B cell (primary cell): Measurements from ENCODE around the gene SMARCAD1. TPM values are rescaled to one million over a fixed set of nuclear protein-coding genes. Genes with fewer than 3 reads are reported as not detected.

Source experiments
- ATAC-seq: fragments of 200-7000 bp; cut with Tn5 transposase; one replicate; pipeline ENCODE4 v1.10.0; 2021; ENCODE audit warnings: low read depth, mild to moderate bottlenecking, moderate number of reproducible peaks, moderate library complexity
- CTCF ChIA-PET: fragments of 350-600 bp; sonication (Branson Sonifier 250); formaldehyde crosslinking; loops from one replicate; lab custom pipeline; 2021; ENCODE audit warnings: antibody characterized with exemption, inconsistent platforms; lab: Charles Lee
- POLR2A ChIA-PET: fragments of 350-600 bp; sonication (Branson Sonifier 250); formaldehyde crosslinking; loops from one replicate; lab custom pipeline; 2021; ENCODE audit warnings: antibody characterized with exemption; lab: Charles Lee
- DNase-seq: peaks from one replicate; pipeline ENCODE4 v3.0.0; 2013
- H2AFZ ChIP-seq: 2 replicates; pipeline ENCODE4 v1.6.1; 2012; ENCODE audit warnings: mild to moderate bottlenecking, low read depth, low read length; ENCODE audit not compliant: insufficient read depth, poor library complexity, severe bottlenecking
- H3K27ac ChIP-seq, 2 donors: 1 replicate in 1 of 2; 2 replicates in 1 of 2; pipeline ENCODE4 v1.5.1; 2012 to 2013; ENCODE audit warnings: low read length in 2 of 2, mild to moderate bottlenecking in 2 of 2, moderate library complexity in 1 of 2
- H3K27me3 ChIP-seq, 4 experiments: fragments of 200-600 bp in 1 of 4; sonication (generic) in 1 of 4; replicated peaks in 1 of 4; 1 replicate in 2 of 4; 2 replicates in 2 of 4; pipeline versions ENCODE4 v1.6.1 to v1.7.0; 2013 to 2016; ENCODE audit warnings: low read length in 3 of 4, mild to moderate bottlenecking in 2 of 4, mixed read lengths in 1 of 4, moderate library complexity in 1 of 4; ENCODE audit not compliant: insufficient read depth in 4 of 4, control insufficient read depth in 3 of 4; ENCODE audit errors: control extremely low read depth in 1 of 4
- H3K36me3 ChIP-seq, 2 experiments: replicated peaks in 1 of 2; 1 replicate in 1 of 2; 2 replicates in 1 of 2; pipeline versions ENCODE4 v1.6.1 to v1.7.1; 2013; ENCODE audit warnings: low read length in 1 of 2; ENCODE audit not compliant: insufficient read depth in 2 of 2, control insufficient read depth in 1 of 2; ENCODE audit errors: control extremely low read depth in 1 of 2, extremely low read depth in 1 of 2
- H3K4me1 ChIP-seq, 2 donors: fragments of 200-600 bp in 1 of 2; sonication (generic) in 1 of 2; 1 replicate in 1 of 2; 2 replicates in 1 of 2; pipeline versions ENCODE4 v1.5.1 to v1.6.1; 2013 to 2017; ENCODE audit warnings: low read length in 2 of 2; ENCODE audit not compliant: control insufficient read depth in 2 of 2, insufficient read depth in 2 of 2
- H3K4me2 ChIP-seq: replicated peaks from 2 replicates; pipeline ENCODE3; 2012; ENCODE audit warnings: mild to moderate bottlenecking, low read depth, low read length; ENCODE audit not compliant: poor library complexity, severe bottlenecking
- H3K4me3 ChIP-seq, 5 experiments: fragments of 200-600 bp in 1 of 5; sonication (generic) in 1 of 5; 1 replicate in 3 of 5; 2 replicates in 2 of 5; pipeline versions ENCODE4 v1.5.1 to v1.7.0; 2011 to 2016; ENCODE audit warnings: low read length in 4 of 5, mild to moderate bottlenecking in 4 of 5, low read depth in 2 of 5, control low read depth in 1 of 5, moderate library complexity in 1 of 5; ENCODE audit not compliant: insufficient read depth in 1 of 5; ENCODE audit errors: control extremely low read depth in 1 of 5, extremely low read depth in 1 of 5
- H3K79me2 ChIP-seq: fragments of 200-600 bp; sonication (generic); one replicate; pipeline ENCODE4 v1.6.0; 2016; ENCODE audit warnings: low read length; ENCODE audit not compliant: control insufficient read depth, insufficient read depth
- H3K9ac ChIP-seq: fragments of 200-600 bp; sonication (generic); 2 replicates; pipeline ENCODE4 v1.6.1; 2017; ENCODE audit warnings: mild to moderate bottlenecking, low read length, moderate library complexity
- H3K9me3 ChIP-seq, 3 donors: one replicate each; pipeline versions ENCODE4 v1.6.1 to v1.7.1; 2013; ENCODE audit warnings: low read length in 2 of 3; ENCODE audit not compliant: control insufficient read depth in 2 of 3, insufficient read depth in 1 of 3; ENCODE audit errors: control extremely low read depth in 1 of 3
- H4K20me1 ChIP-seq: 2 replicates; pipeline ENCODE4 v1.6.0; 2012; ENCODE audit warnings: mild to moderate bottlenecking, low read length; ENCODE audit not compliant: insufficient read depth, control insufficient read depth, poor library complexity, severe bottlenecking
- H3K27ac Mint-ChIP-seq: one replicate; pipeline ENCODE4 v1.8.0; 2021; ENCODE audit warnings: mixed read lengths
- H3K27me3 Mint-ChIP-seq: one replicate; pipeline ENCODE4 v1.8.0; 2021; ENCODE audit warnings: mixed read lengths
- H3K4me1 Mint-ChIP-seq: one replicate; pipeline ENCODE4 v1.8.0; 2021; ENCODE audit warnings: mixed read lengths
- H3K4me3 Mint-ChIP-seq: one replicate; pipeline ENCODE4 v1.8.0; 2021; ENCODE audit warnings: mixed read lengths
- H3K9me3 Mint-ChIP-seq: one replicate; pipeline ENCODE4 v1.8.0; 2022; ENCODE audit warnings: mixed read lengths; ENCODE audit not compliant: insufficient read depth
- CTCF ChIP-seq: fragments of 200-600 bp; IDR thresholded peaks from one replicate; pipeline ENCODE4 v1.8.0; 2022; ENCODE audit warnings: antibody characterized with exemption, mild to moderate bottlenecking
- EZH2 ChIP-seq: IDR thresholded peaks from 2 replicates; pipeline ENCODE4 v1.6.1; 2012; ENCODE audit warnings: borderline replicate concordance, low read depth, mild to moderate bottlenecking, moderate library complexity, low read length; ENCODE audit not compliant: insufficient read depth, poor library complexity, severe bottlenecking
- WGBS: methylation state at CpG from one replicate; pipeline ENCODE4 v1.1.5; 2013; ENCODE audit warnings: missing lambda C conversion rate; ENCODE audit not compliant: insufficient coverage; 5-methylcytosine and 5-hydroxymethylcytosine counted together
- intact Hi-C: fragments of 100-400 bp; cut with micrococcal nuclease; formaldehyde crosslinking; loops from one replicate; pipeline ENCODE4 v1.10.0; 2022
- polyA plus RNA-seq: library from polyadenylated mRNA; depleted of rRNA; stranded (reverse); fragments of >200 nt; gene quantifications from 2 replicates; pipeline ENCODE4 v1.2.3, GENCODE V29; 2012
- total RNA-seq, 2 donors: library from RNA; stranded (reverse); fragments of 120-200 nt in 1 of 2; gene quantifications; 1 replicate in 1 of 2; 2 replicates in 1 of 2; pipeline versions ENCODE4 v1.2.3 to v1.2.4, GENCODE V29; 2013 to 2022

SMARCAD1 gene
- total and polyA plus RNA-seq, 2 donors (not counting 1 experiment from before 2014, with no cell fraction given), result 8.2 to 26.7 TPM

GRCh38 chr4:94158883-94159282 is 48.8 kb upstream of the SMARCAD1 start:
- H3K36me3 ChIP-seq, result no peaks in the 10 kb centered on the region
- H3K9ac ChIP-seq, result no peak overlapping the region
- WGBS, result 80% methylated on average over 1 of the region's 3 CpGs
- no peak for DNase-seq
- ChIA-PET POLR2A (no interaction called here), CTCF (no interaction called here)
- H2AFZ ChIP-seq, result no peak overlapping the region
- Mint-ChIP-seq H3K27ac (no peak overlapping the region), H3K4me1 (no peaks in the 10 kb centered on the region), H3K27me3 (no peaks in the 10 kb centered on the region), H3K4me3 (no peak overlapping the region), H3K9me3 (no peaks in the 10 kb centered on the region)
- ATAC-seq, result no peak
- no peak overlapping the region for H3K27ac ChIP-seq
- no peaks in the 10 kb centered on the region for H4K20me1 ChIP-seq
- TF ChIP-seq EZH2, result no peak
- TF ChIP-seq CTCF, result no peak
- no peak overlapping the region for H3K4me3 ChIP-seq
- no peaks in the 10 kb centered on the region for H3K4me1 ChIP-seq
- H3K9me3 ChIP-seq, result peaks cover 0 to 6% (median 0%) of the 10 kb centered on the region in 3 donors
- no peaks in the 10 kb centered on the region for H3K27me3 ChIP-seq
- intact Hi-C loops, result no loop called here
- H3K79me2 ChIP-seq, result no peaks in the 10 kb centered on the region
- no peak overlapping the region for H3K4me2 ChIP-seq

DNA sequence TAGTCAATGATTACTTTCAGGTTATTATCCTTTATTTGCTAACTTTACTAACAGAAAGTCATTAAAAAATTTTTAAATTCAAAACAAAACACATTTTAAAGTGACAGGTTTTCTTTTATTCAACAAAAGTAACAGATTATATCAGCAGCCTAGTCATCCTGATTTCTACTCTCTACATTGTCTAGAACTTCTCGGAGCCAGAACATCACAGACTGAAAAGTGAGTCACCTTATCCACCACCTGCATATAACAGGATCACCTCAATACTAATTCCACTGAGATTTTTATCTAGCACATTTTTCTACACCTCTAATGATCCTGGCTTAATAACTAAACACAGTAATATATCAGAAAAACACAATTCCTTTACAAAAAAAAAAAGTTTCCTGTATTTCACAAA is 47.9 kb upstream of the SMARCAD1 start:
- no peak overlapping the region for H3K4me3 ChIP-seq
- ATAC-seq, result no peak
- no peaks in the 10 kb centered on the region for H3K79me2 ChIP-seq
- no peaks in the 10 kb centered on the region for H4K20me1 ChIP-seq
- no peaks in the 10 kb centered on the region for H3K4me1 ChIP-seq
- no peak overlapping the region for H3K27ac ChIP-seq
- peaks cover 0 to 6% (median 0%) of the 10 kb centered on the region in 3 donors for H3K9me3 ChIP-seq
- TF ChIP-seq EZH2 (no peak), CTCF (no peak)
- intact Hi-C loops, result no loop called here
- CTCF ChIA-PET, result no interaction called here
- Mint-ChIP-seq H3K27me3 (no peaks in the 10 kb centered on the region), H3K4me3 (no peak overlapping the region), H3K27ac (no peak overlapping the region), H3K4me1 (no peaks in the 10 kb centered on the region), H3K9me3 (no peaks in the 10 kb centered on the region)
- no peaks in the 10 kb centered on the region for H3K27me3 ChIP-seq
- no peaks in the 10 kb centered on the region for H3K36me3 ChIP-seq
- no peak overlapping the region for H3K4me2 ChIP-seq
- POLR2A ChIA-PET, result no interaction called here
- H3K9ac ChIP-seq, result no peak overlapping the region
- WGBS, result 69% methylated on average over 1 of the region's 1 CpG
- no peak for DNase-seq
- H2AFZ ChIP-seq, result no peak overlapping the region
